ENCODE measurements around the gene HYAL2.
A peak's percentile ranks its signal among the peaks of the same experiment; 100 is the strongest.

Gene HYAL2

GRCh38 chr3:50347187-50347813, 24.8 kb upstream of the HYAL2 start:
- Histone ChIP-seq H3K4me3 (ENCODE audit: low read depth, low read length) (no peak overlapping the region), H3K36me3 (ENCODE audit: control insufficient read depth in 2 of 2, insufficient read depth in 1 of 2, low read length in 2 of 2) (peaks cover 0 to 50% of the 10 kb centered on the region in 2 experiments; a peak in 1 of 3 replicates), H3K27ac (ENCODE audit: extremely low read depth, low read depth, low read length) (no peak overlapping the region), H3K4me1 (ENCODE audit: control insufficient read depth, insufficient read depth, low read length) (peaks cover 4% of the 10 kb centered on the region; the same call in 1 of the 2 replicates), H3K9me3 (ENCODE audit: control insufficient read depth, insufficient read depth, low read depth, low read length) (no peaks in the 10 kb centered on the region)
- POLR2A ChIA-PET: interaction anchor here (0.7 to 5.3 kb wide), 5 partner anchors 10 to 195 kb away, joined by 3 to 51 read pairs (median 5); partner anchors contain the start of gene TUSC2
- CTCF ChIA-PET: interaction anchor here (0.5 to 5.3 kb wide), 14 partner anchors 11 to 737 kb away, joined by 3 to 27 read pairs (median 3); partner anchors contain the start of gene CISH
- no peak for TF ChIP-seq TCF7L2 (IDR thresholded peaks at IDR 0.05; ENCODE audit: borderline replicate concordance, low read depth, low read length)
- TF ChIP-seq ZSCAN30 (tag by site-specific recombination; IDR thresholded peaks at IDR 0.05): no peak
- no peak for TF ChIP-seq ZNF350 (tag by site-specific recombination; IDR thresholded peaks at IDR 0.05)
- no peak for TF ChIP-seq EGR2 (tag by site-specific recombination; IDR thresholded peaks at IDR 0.05; ENCODE audit: low read depth)
- TF ChIP-seq ZSCAN18 (tag by site-specific recombination; IDR thresholded peaks at IDR 0.05): no peak
- TF ChIP-seq ZNF341 (tag by site-specific recombination; IDR thresholded peaks at IDR 0.05; ENCODE audit: low read depth): peak; percentile 44; the same call in 1 of the 2 replicates
- no peak for TF ChIP-seq ZBTB11 (tag by site-specific recombination; conservative IDR thresholded peaks at IDR 0.05; ENCODE audit: low read depth)
- 0 out of 2 replicates have a peak, but pooled peaks have one; percentile 26 for TF ChIP-seq ZNF639 (tag by site-specific recombination; IDR thresholded peaks at IDR 0.05)
- no peak for TF ChIP-seq BCL6B (tag by site-specific recombination; IDR thresholded peaks at IDR 0.05)
- peak; percentile 64; the same call in 1 of the 2 replicates for TF ChIP-seq KLF8 (tag by site-specific recombination; IDR thresholded peaks at IDR 0.05)
- TF ChIP-seq REST (tag by site-specific recombination; IDR thresholded peaks at IDR 0.05): no peak
- no peak for TF ChIP-seq ZNF518A (tag by site-specific recombination; conservative IDR thresholded peaks at IDR 0.05; ENCODE audit: low read depth)
- TF ChIP-seq SP3 (tag by site-specific recombination; IDR thresholded peaks at IDR 0.05): no peak
- 0 out of 2 replicates have a peak, but pooled peaks have one; percentile 24 for TF ChIP-seq SP7 (tag by site-specific recombination; IDR thresholded peaks at IDR 0.05)
- no peak for TF ChIP-seq ZNF174 (tag by site-specific recombination; IDR thresholded peaks at IDR 0.05)
- no peak for TF ChIP-seq ZNF114 (tag by site-specific recombination; IDR thresholded peaks at IDR 0.05)
- peak; percentile 46; the same call in 1 of the 2 replicates for TF ChIP-seq PATZ1 (tag by site-specific recombination; IDR thresholded peaks at IDR 0.05)
